PC-3 (cell line): Measurements from ENCODE around the gene AKAP7.

ENCODE experiments used
- EZH2 ChIP-seq: fragments of 300-600 bp; sonication (generic); IDR thresholded peaks from one replicate; pipeline ENCODE4 v1.6.1; 2017; ENCODE audit warnings: antibody characterized with exemption, mild to moderate bottlenecking, low read length; ENCODE audit not compliant: unreplicated experiment
- TF ChIP-seq, protein P1 (sequence below): fragments of 300-600 bp; sonication (generic); conservative IDR thresholded peaks from 2 replicates; pipeline ENCODE4 v1.5.1; 2017; ENCODE audit warnings: antibody characterized with exemption, low read depth, mild to moderate bottlenecking, low read length

DNA sequence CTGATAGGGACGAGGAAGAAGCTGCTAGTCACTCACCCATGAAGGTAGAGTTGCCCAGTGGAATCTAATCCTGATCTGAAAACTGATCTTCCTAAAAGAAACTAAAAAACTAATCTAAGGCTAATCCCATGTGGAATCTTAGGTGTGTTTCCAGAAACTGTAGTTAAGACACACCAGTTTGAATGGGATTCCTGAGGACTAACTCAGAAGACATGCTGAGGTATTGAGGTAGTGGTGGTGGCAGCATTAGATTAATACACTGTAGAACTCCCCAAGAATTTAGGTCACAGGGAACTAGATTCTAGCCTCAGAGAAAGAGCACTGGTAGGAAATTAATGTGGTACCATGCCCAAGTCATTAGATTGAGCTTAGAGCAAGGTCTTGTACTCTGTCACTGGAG lies 19.6 kb upstream of the AKAP7 start:
- no peak for TF ChIP-seq EZH2
- TF ChIP-seq, protein P1, sequence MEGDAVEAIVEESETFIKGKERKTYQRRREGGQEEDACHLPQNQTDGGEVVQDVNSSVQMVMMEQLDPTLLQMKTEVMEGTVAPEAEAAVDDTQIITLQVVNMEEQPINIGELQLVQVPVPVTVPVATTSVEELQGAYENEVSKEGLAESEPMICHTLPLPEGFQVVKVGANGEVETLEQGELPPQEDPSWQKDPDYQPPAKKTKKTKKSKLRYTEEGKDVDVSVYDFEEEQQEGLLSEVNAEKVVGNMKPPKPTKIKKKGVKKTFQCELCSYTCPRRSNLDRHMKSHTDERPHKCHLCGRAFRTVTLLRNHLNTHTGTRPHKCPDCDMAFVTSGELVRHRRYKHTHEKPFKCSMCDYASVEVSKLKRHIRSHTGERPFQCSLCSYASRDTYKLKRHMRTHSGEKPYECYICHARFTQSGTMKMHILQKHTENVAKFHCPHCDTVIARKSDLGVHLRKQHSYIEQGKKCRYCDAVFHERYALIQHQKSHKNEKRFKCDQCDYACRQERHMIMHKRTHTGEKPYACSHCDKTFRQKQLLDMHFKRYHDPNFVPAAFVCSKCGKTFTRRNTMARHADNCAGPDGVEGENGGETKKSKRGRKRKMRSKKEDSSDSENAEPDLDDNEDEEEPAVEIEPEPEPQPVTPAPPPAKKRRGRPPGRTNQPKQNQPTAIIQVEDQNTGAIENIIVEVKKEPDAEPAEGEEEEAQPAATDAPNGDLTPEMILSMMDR: no peak
